ENCODE results near the gene EP400.

EP400 gene

GRCh38 chr12:132066749-132067148 is 117.0 kb downstream of the EP400 start:
- Histone ChIP-seq H3K9me3 (ENCODE audit: control insufficient read depth, low read length) (no peaks in the 10 kb centered on the region), H3K4me3 (ENCODE audit: insufficient read depth, low read depth, low read length) (no peak overlapping the region), H3K36me3 (ENCODE audit: control insufficient read depth, insufficient read depth, low read length) (peaks cover 35% of the 10 kb centered on the region), H3K4me1 (ENCODE audit: control insufficient read depth, insufficient read depth, low read length) (no peaks in the 10 kb centered on the region), H3K27ac (ENCODE audit: insufficient read depth, low read depth, low read length, poor library complexity, severe bottlenecking) (no peak overlapping the region), H3K27me3 (ENCODE audit: control insufficient read depth, insufficient read depth, low read length, poor library complexity, severe bottlenecking) (no peaks in the 10 kb centered on the region)
- 95 to 96% methylated on average over 23 of the region's 23 CpGs for WGBS, 2 experiments

- Histone ChIP-seq H3K4me3 (ENCODE audit: insufficient read depth, low read depth, low read length) (no peak overlapping the region), H3K27ac (ENCODE audit: insufficient read depth, low read depth, low read length, poor library complexity, severe bottlenecking) (no peak overlapping the region), H3K36me3 (ENCODE audit: control insufficient read depth, insufficient read depth, low read length) (peaks cover 34% of the 10 kb centered on the region)
These were observed 117.4 kb downstream of the EP400 start for GRCh38 chr12:132067182-132067581.

DNA sequence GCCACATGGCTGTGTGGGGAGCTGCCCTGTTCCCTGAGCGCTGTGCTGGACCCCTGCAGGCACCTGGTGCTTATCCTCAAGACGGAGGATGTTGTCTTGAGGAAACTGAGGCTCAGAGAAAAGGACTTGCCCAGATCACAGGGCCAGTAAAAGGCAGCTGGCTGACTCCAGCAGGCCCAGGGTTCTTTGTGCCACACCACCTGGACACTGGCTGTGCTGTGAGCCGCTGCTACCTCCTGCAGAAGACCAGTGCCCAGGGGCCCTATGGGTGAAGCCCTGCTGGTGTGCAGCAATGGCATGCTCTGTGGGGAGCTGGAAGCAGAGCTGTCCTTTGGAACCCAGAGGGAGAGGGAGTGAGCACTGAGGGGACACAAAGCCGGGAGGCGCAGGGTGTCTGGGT is 118.5 kb downstream of the EP400 start:
- WGBS, 2 experiments = 96% methylated on average over 5 of the region's 5 CpGs
- no peaks in the 10 kb centered on the region for H3K9me3 ChIP-seq (ENCODE audit: control insufficient read depth, low read length)
- H3K27ac ChIP-seq (ENCODE audit: insufficient read depth, low read depth, low read length, poor library complexity, severe bottlenecking) = no peak overlapping the region
- H3K36me3 ChIP-seq (ENCODE audit: control insufficient read depth, insufficient read depth, low read length) = peaks cover 24% of the 10 kb centered on the region
- H3K27me3 ChIP-seq (ENCODE audit: control insufficient read depth, insufficient read depth, low read length, poor library complexity, severe bottlenecking) = no peaks in the 10 kb centered on the region
- no peaks in the 10 kb centered on the region for H3K4me1 ChIP-seq (ENCODE audit: control insufficient read depth, insufficient read depth, low read length)
- no peak overlapping the region for H3K4me3 ChIP-seq (ENCODE audit: insufficient read depth, low read depth, low read length)

More at GRCh38 chr12:132067182-132067581, 117.4 kb downstream of the EP400 start:
- Histone ChIP-seq H3K27me3 (ENCODE audit: control insufficient read depth, insufficient read depth, low read length, poor library complexity, severe bottlenecking) (no peaks in the 10 kb centered on the region), H3K9me3 (ENCODE audit: control insufficient read depth, low read length) (no peaks in the 10 kb centered on the region), H3K4me1 (ENCODE audit: control insufficient read depth, insufficient read depth, low read length) (no peaks in the 10 kb centered on the region)
- WGBS, 2 experiments = 96% methylated on average over 7 of the region's 7 CpGs

GRCh38 chr12:132069336-132069985 is 119.7 kb downstream of the EP400 start:
- Histone ChIP-seq H3K27ac (ENCODE audit: insufficient read depth, low read depth, low read length, poor library complexity, severe bottlenecking) (no peak overlapping the region), H3K27me3 (ENCODE audit: control insufficient read depth, insufficient read depth, low read length, poor library complexity, severe bottlenecking) (no peaks in the 10 kb centered on the region), H3K4me3 (ENCODE audit: insufficient read depth, low read depth, low read length) (no peak overlapping the region), H3K36me3 (ENCODE audit: control insufficient read depth, insufficient read depth, low read length) (peaks cover 22% of the 10 kb centered on the region), H3K4me1 (ENCODE audit: control insufficient read depth, insufficient read depth, low read length) (no peaks in the 10 kb centered on the region), H3K9me3 (ENCODE audit: control insufficient read depth, low read length) (no peaks in the 10 kb centered on the region)
- WGBS, 2 experiments = 96 to 97% methylated on average over 26 of the region's 26 CpGs

DNA sequence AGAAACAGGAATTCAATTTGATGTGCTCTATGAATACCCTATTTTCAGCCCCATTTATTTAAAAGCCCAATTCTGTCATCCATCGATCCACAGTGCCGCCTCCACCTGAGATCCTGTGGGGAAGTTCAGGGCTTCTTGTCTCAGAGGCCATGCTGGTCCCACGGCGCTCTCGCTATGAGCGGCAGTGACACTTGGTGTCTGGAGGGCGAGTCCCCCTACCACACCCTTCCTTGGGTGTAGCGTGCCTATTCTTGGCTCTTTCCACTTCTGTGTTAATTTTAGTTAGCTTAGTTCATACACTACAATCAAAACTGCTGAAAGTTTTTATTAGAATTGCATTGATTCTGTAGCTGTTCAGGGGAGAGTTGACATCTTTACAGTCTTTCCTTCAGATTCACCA is 120.6 kb downstream of the EP400 start:
- WGBS, 2 experiments = 96% methylated on average over 8 of the region's 8 CpGs
- Histone ChIP-seq H3K4me1 (ENCODE audit: control insufficient read depth, insufficient read depth, low read length) (no peaks in the 10 kb centered on the region), H3K27me3 (ENCODE audit: control insufficient read depth, insufficient read depth, low read length, poor library complexity, severe bottlenecking) (no peaks in the 10 kb centered on the region), H3K36me3 (ENCODE audit: control insufficient read depth, insufficient read depth, low read length) (peaks cover 15% of the 10 kb centered on the region), H3K9me3 (ENCODE audit: control insufficient read depth, low read length) (no peaks in the 10 kb centered on the region), H3K4me3 (ENCODE audit: insufficient read depth, low read depth, low read length) (no peak overlapping the region), H3K27ac (ENCODE audit: insufficient read depth, low read depth, low read length, poor library complexity, severe bottlenecking) (no peak overlapping the region)

GRCh38 chr12:132071040-132071810 is 121.5 kb downstream of the EP400 start:
- 95 to 96% methylated on average over 12 of the region's 12 CpGs for WGBS, 2 experiments
- no peak overlapping the region for H3K27ac ChIP-seq (ENCODE audit: insufficient read depth, low read depth, low read length, poor library complexity, severe bottlenecking)
- H3K36me3 ChIP-seq (ENCODE audit: control insufficient read depth, insufficient read depth, low read length) = peaks cover 13% of the 10 kb centered on the region
- H3K4me3 ChIP-seq (ENCODE audit: insufficient read depth, low read depth, low read length) = no peak overlapping the region
- H3K9me3 ChIP-seq (ENCODE audit: control insufficient read depth, low read length) = no peaks in the 10 kb centered on the region
- no peaks in the 10 kb centered on the region for H3K27me3 ChIP-seq (ENCODE audit: control insufficient read depth, insufficient read depth, low read length, poor library complexity, severe bottlenecking)
- no peaks in the 10 kb centered on the region for H3K4me1 ChIP-seq (ENCODE audit: control insufficient read depth, insufficient read depth, low read length)

DNA sequence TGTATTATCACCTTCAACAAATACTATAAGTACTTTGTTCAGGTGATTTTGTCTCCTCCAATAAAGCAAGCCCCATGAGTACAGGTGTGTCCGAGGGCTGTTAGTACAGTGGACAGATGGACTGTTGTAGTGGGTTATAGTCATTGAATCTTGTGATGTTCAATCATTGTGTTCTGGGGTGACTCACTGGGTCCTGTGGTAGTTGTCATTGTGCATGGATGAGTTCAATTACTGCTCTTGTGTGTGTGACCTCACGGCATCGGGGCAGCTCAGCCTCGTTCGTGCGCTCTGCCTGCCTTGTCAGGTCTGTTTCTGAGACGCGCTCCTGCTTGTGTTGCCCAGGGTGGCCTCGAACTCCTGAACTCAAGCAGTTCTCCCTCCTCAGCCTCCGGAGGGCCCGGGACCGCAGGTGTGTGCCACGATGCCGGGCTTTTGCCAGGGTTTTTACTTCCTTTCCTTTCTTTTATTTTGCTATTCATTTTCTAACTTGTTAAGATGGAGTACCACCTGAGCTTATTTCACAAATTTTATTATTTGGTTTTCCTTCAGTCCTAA is 122.2 kb downstream of the EP400 start:
- no peaks in the 10 kb centered on the region for H3K9me3 ChIP-seq (ENCODE audit: control insufficient read depth, low read length)
- no peaks in the 10 kb centered on the region for H3K27me3 ChIP-seq (ENCODE audit: control insufficient read depth, insufficient read depth, low read length, poor library complexity, severe bottlenecking)
- no peaks in the 10 kb centered on the region for H3K4me1 ChIP-seq (ENCODE audit: control insufficient read depth, insufficient read depth, low read length)
- no peak overlapping the region for H3K27ac ChIP-seq (ENCODE audit: insufficient read depth, low read depth, low read length, poor library complexity, severe bottlenecking)
- peaks cover 15% of the 10 kb centered on the region for H3K36me3 ChIP-seq (ENCODE audit: control insufficient read depth, insufficient read depth, low read length)
- WGBS, 2 experiments = 95 to 96% methylated on average over 14 of the region's 14 CpGs
- no peak overlapping the region for H3K4me3 ChIP-seq (ENCODE audit: insufficient read depth, low read depth, low read length)

- WGBS, 2 experiments = 88 to 92% methylated on average over 14 of the region's 14 CpGs
- H3K27me3 ChIP-seq (ENCODE audit: control insufficient read depth, insufficient read depth, low read length, poor library complexity, severe bottlenecking) = no peaks in the 10 kb centered on the region
These were observed 124.5 kb downstream of the EP400 start for GRCh38 chr12:132074216-132074615.

DNA sequence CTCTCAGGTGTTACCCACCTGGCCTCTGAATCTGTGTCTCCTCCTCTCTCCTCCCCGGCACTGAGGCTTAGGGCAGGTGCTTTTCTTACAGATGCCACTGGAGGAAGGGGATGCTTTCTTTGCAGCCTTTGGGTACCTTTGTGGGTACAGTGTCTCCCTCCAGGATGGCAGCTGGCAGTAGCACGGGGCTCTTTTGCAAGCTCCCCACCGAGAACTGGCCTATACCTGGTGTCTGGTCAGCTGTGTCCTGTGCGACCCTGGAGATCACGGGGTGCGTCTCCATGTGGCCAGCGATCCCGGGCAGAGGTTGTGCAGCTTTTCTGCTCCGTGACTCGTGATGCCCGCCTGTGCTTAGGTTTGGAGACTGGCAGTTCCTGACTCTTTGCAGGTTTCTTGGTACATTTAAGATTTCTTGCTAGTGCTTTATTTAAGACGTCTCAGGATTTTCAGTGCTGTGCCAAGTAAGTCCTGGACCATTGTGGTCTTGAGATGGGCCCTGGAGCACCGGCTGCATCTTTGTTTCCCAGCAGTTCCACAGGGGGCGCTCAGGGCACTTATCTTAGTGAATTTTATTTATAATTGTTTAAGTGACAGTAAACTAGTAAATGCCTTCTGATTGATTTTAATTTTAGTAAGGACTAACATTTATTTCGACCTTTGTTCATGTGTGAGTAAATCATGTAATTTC is 125.4 kb downstream of the EP400 start:
- H3K9me3 ChIP-seq (ENCODE audit: control insufficient read depth, low read length) = no peaks in the 10 kb centered on the region
- H3K27me3 ChIP-seq (ENCODE audit: control insufficient read depth, insufficient read depth, low read length, poor library complexity, severe bottlenecking) = no peaks in the 10 kb centered on the region
- H3K4me3 ChIP-seq (ENCODE audit: insufficient read depth, low read depth, low read length) = no peak overlapping the region
- no peak overlapping the region for H3K27ac ChIP-seq (ENCODE audit: insufficient read depth, low read depth, low read length, poor library complexity, severe bottlenecking)
- H3K4me1 ChIP-seq (ENCODE audit: control insufficient read depth, insufficient read depth, low read length) = no peaks in the 10 kb centered on the region
- WGBS, 2 experiments = 91 to 93% methylated on average over 15 of the region's 15 CpGs
- peaks cover 31% of the 10 kb centered on the region for H3K36me3 ChIP-seq (ENCODE audit: control insufficient read depth, insufficient read depth, low read length)

More at GRCh38 chr12:132074216-132074615, 124.5 kb downstream of the EP400 start:
- no peak overlapping the region for H3K4me3 ChIP-seq (ENCODE audit: insufficient read depth, low read depth, low read length)
- H3K27ac ChIP-seq (ENCODE audit: insufficient read depth, low read depth, low read length, poor library complexity, severe bottlenecking) = no peak overlapping the region
- peaks cover 29% of the 10 kb centered on the region for H3K36me3 ChIP-seq (ENCODE audit: control insufficient read depth, insufficient read depth, low read length)
- H3K9me3 ChIP-seq (ENCODE audit: control insufficient read depth, low read length) = no peaks in the 10 kb centered on the region
- no peaks in the 10 kb centered on the region for H3K4me1 ChIP-seq (ENCODE audit: control insufficient read depth, insufficient read depth, low read length)
